Stimulated activated CD4-positive, alpha-beta T cell treated with anti-CD3 and anti-CD28 coated beads, Interleukin-2, amount 100 ng/mL, for 4 hours (primary cell): ENCODE results near the gene NUDT19.
"Not testable (repeated sequence)": the region's sequence is repeated elsewhere in the genome, so short reads cannot be mapped to it uniquely, and the experiment has no call there.

Experiments used
- DNase-seq: peaks from one replicate; pipeline ENCODE4 v3.0.0-alpha.2; 2020; ENCODE audit warnings: low read depth

NUDT19 gene

GRCh38 chr19:32691291-32691951 lies at the start of gene NUDT19:
Gene NUDT19, plus strand, starts transcription at chr19:32691821. Its CDS starts 140 bp downstream, at chr19:32691961.
- DNase-seq: peak; percentile 63

- peak; percentile 44 for DNase-seq
Observed at GRCh38 chr19:32642771-32643170, 48.9 kb upstream of the NUDT19 start.

- DNase-seq: no peak
Observed at GRCh38 chr19:32646556-32646955, 45.1 kb upstream of the NUDT19 start.

- no peak for DNase-seq
Observed at GRCh38 chr19:32647361-32647760, 44.3 kb upstream of the NUDT19 start.

- no peak for DNase-seq
Observed at GRCh38 chr19:32649751-32650150, 41.9 kb upstream of the NUDT19 start.

- DNase-seq: no peak
Observed at GRCh38 chr19:32650671-32651070, 41.0 kb upstream of the NUDT19 start.

GRCh38 chr19:32651729-32652140 lies 39.9 kb upstream of the NUDT19 start:
- no peak for DNase-seq

GRCh38 chr19:32652331-32652730 lies 39.3 kb upstream of the NUDT19 start:
- DNase-seq: not testable (repeated sequence)

- no peak for DNase-seq
Observed at GRCh38 chr19:32652894-32653598, 38.6 kb upstream of the NUDT19 start.

- no peak for DNase-seq
Observed at GRCh38 chr19:32653599-32653915, 38.1 kb upstream of the NUDT19 start.

- DNase-seq: not testable (repeated sequence)
Observed at GRCh38 chr19:32656379-32656778, 35.2 kb upstream of the NUDT19 start.

GRCh38 chr19:32658075-32658474 lies 33.5 kb upstream of the NUDT19 start:
- no peak for DNase-seq

GRCh38 chr19:32658527-32658926 lies 33.1 kb upstream of the NUDT19 start:
- DNase-seq: no peak

GRCh38 chr19:32661318-32661717 lies 30.3 kb upstream of the NUDT19 start:
- DNase-seq: no peak

GRCh38 chr19:32662186-32662585 lies 29.4 kb upstream of the NUDT19 start:
- no peak for DNase-seq

- no peak for DNase-seq
Observed at GRCh38 chr19:32666084-32666483, 25.5 kb upstream of the NUDT19 start.

- no peak for DNase-seq
Observed at GRCh38 chr19:32669310-32669709, 22.3 kb upstream of the NUDT19 start.

GRCh38 chr19:32671883-32672593 lies 19.6 kb upstream of the NUDT19 start:
- DNase-seq: no peak

- DNase-seq: no peak
Observed at GRCh38 chr19:32672841-32673240, 18.8 kb upstream of the NUDT19 start.

- no peak for DNase-seq
Observed at GRCh38 chr19:32673573-32673972, 18.0 kb upstream of the NUDT19 start.

GRCh38 chr19:32674153-32674930 lies 17.3 kb upstream of the NUDT19 start:
- no peak for DNase-seq

GRCh38 chr19:32674931-32675719 lies 16.5 kb upstream of the NUDT19 start, which contains the start of gene ANKRD27:
Gene ANKRD27, minus strand, starts transcription at chr19:32675180. Its CDS starts 16,165 bp downstream, at chr19:32659015.
- peak; percentile 97 for DNase-seq
